Measurements from ENCODE around the gene NFATC2. TPM values are rescaled to one million over a fixed set of nuclear protein-coding genes. Genes with fewer than 3 reads are reported as not detected.

NFATC2 gene
- total RNA-seq, 1 experiment from 2014 or later, result 0.07 TPM

- intact Hi-C loops (cut with micrococcal nuclease), result no loop called here
- CTCF ChIA-PET, result interaction anchor here (0.6 to 1.0 kb wide), 2 partner anchors 22 to 687 kb away, joined by 3 to 4 read pairs; no protein-coding TSS in a partner anchor
- H3K27ac Mint-ChIP-seq (ENCODE audit: low read depth, unreplicated experiment), result no peak overlapping the region
These were observed 145.4 kb downstream of the NFATC2 start for GRCh38 chr20:51397137-51397536.

GRCh38 chr20:51396365-51396909 lies 146.1 kb downstream of the NFATC2 start:
- intact Hi-C loops (cut with micrococcal nuclease), result no loop called here
- BruUV-seq (replicated peaks), result no TSS peak
- ChIA-PET CTCF (interaction anchor here (0.6 to 1.8 kb wide), 3 partner anchors 11 to 120 kb away, joined by 3 to 12 read pairs (median 3); no protein-coding TSS in a partner anchor), POLR2A (interaction anchor here (0.7 kb wide), 1 partner anchor 1051 kb away, joined by 3 read pairs; no protein-coding TSS in a partner anchor)
- TF ChIP-seq CTCF (IDR thresholded peaks at IDR 0.05; ENCODE audit: unreplicated experiment), result no peak
- Mint-ChIP-seq H3K27me3 (ENCODE audit: insufficient read depth, unreplicated experiment) (peaks cover 32% of the 10 kb centered on the region), H3K4me1 (ENCODE audit: insufficient read depth, unreplicated experiment) (no peaks in the 10 kb centered on the region), H3K4me3 (ENCODE audit: unreplicated experiment) (no peak overlapping the region), H3K9me3 (ENCODE audit: unreplicated experiment) (no peaks in the 10 kb centered on the region), H3K36me3 (ENCODE audit: insufficient read depth, unreplicated experiment) (no peaks in the 10 kb centered on the region), H3K27ac (ENCODE audit: low read depth, unreplicated experiment) (no peak overlapping the region)
- no peak for DNase-seq (ENCODE audit: unreplicated experiment)

More at GRCh38 chr20:51397137-51397536, 145.4 kb downstream of the NFATC2 start:
- no peak for DNase-seq (ENCODE audit: unreplicated experiment)
- peaks cover 25% of the 10 kb centered on the region for H3K27me3 Mint-ChIP-seq (ENCODE audit: insufficient read depth, unreplicated experiment)
- H3K9me3 Mint-ChIP-seq (ENCODE audit: unreplicated experiment), result no peaks in the 10 kb centered on the region
- no TSS peak for BruUV-seq (replicated peaks)
- no peaks in the 10 kb centered on the region for H3K36me3 Mint-ChIP-seq (ENCODE audit: insufficient read depth, unreplicated experiment)
- POLR2A ChIA-PET, result no interaction called here
- no peak overlapping the region for H3K4me3 Mint-ChIP-seq (ENCODE audit: unreplicated experiment)
- no peak for TF ChIP-seq CTCF (IDR thresholded peaks at IDR 0.05; ENCODE audit: unreplicated experiment)
- H3K4me1 Mint-ChIP-seq (ENCODE audit: insufficient read depth, unreplicated experiment), result no peaks in the 10 kb centered on the region

GRCh38 chr20:51394706-51395105 lies 147.8 kb downstream of the NFATC2 start:
- H3K4me3 Mint-ChIP-seq (ENCODE audit: unreplicated experiment), result no peak overlapping the region
- no peaks in the 10 kb centered on the region for H3K9me3 Mint-ChIP-seq (ENCODE audit: unreplicated experiment)
- POLR2A ChIA-PET, result no interaction called here
- H3K36me3 Mint-ChIP-seq (ENCODE audit: insufficient read depth, unreplicated experiment), result no peaks in the 10 kb centered on the region
- CTCF ChIA-PET, result interaction anchor here (0.7 to 1.8 kb wide), 2 partner anchors 9 to 1483 kb away, joined by 3 to 12 read pairs; no protein-coding TSS in a partner anchor
- no peaks in the 10 kb centered on the region for H3K4me1 Mint-ChIP-seq (ENCODE audit: insufficient read depth, unreplicated experiment)
- H3K27me3 Mint-ChIP-seq (ENCODE audit: insufficient read depth, unreplicated experiment), result peaks cover 33% of the 10 kb centered on the region
- intact Hi-C loops (cut with micrococcal nuclease), result no loop called here
- no TSS peak for BruUV-seq (replicated peaks)
- TF ChIP-seq CTCF (IDR thresholded peaks at IDR 0.05; ENCODE audit: unreplicated experiment), result no peak
- no peak for DNase-seq (ENCODE audit: unreplicated experiment)
- no peak overlapping the region for H3K27ac Mint-ChIP-seq (ENCODE audit: low read depth, unreplicated experiment)

GRCh38 chr20:51393571-51393970 lies 148.9 kb downstream of the NFATC2 start:
- H3K27me3 Mint-ChIP-seq (ENCODE audit: insufficient read depth, unreplicated experiment), result peaks cover 33% of the 10 kb centered on the region
- no peaks in the 10 kb centered on the region for H3K4me1 Mint-ChIP-seq (ENCODE audit: insufficient read depth, unreplicated experiment)
- no peak overlapping the region for H3K27ac Mint-ChIP-seq (ENCODE audit: low read depth, unreplicated experiment)
- no TSS peak for BruUV-seq (replicated peaks)
- no peak for DNase-seq (ENCODE audit: unreplicated experiment)
- no peaks in the 10 kb centered on the region for H3K36me3 Mint-ChIP-seq (ENCODE audit: insufficient read depth, unreplicated experiment)
- POLR2A ChIA-PET, result no interaction called here
- no peaks in the 10 kb centered on the region for H3K9me3 Mint-ChIP-seq (ENCODE audit: unreplicated experiment)
- TF ChIP-seq CTCF (IDR thresholded peaks at IDR 0.05; ENCODE audit: unreplicated experiment), result no peak
- H3K4me3 Mint-ChIP-seq (ENCODE audit: unreplicated experiment), result no peak overlapping the region
- intact Hi-C loops (cut with micrococcal nuclease), result no loop called here
- CTCF ChIA-PET, result interaction anchor here (2.1 kb wide), 1 partner anchor 21 kb away, joined by 10 read pairs; no protein-coding TSS in a partner anchor
